GM12878 (cell line): ENCODE measurements around the gene OTOF. TPM values are rescaled to one million over a fixed set of nuclear protein-coding genes. Genes with fewer than 3 reads are reported as not detected.
A peak's percentile ranks its signal among the peaks of the same experiment; 100 is the strongest.

ENCODE experiments used
- ATAC-seq: fragments of 200-7000 bp; cut with Tn5 transposase; 3 replicates; pipeline ENCODE4 v1.9.1; 2020; ENCODE audit warnings: mild to moderate bottlenecking, moderate library complexity
- BruUV-seq: library from RNA; stranded (reverse); fragments of 400-500 nt; replicated peaks from 2 replicates; lab custom pipeline; 2021; lab: Mats Ljungman, UMichigan
- CTCF ChIA-PET: fragments of 300-600 bp; sonication (Branson Sonifier 250); formaldehyde crosslinking; extraction: SDS; loops from one replicate; lab custom pipeline; 2021; ENCODE audit warnings: inconsistent platforms; lab: Yijun Ruan, JAX
- POLR2A ChIA-PET: fragments of 350-600 bp; formaldehyde crosslinking; extraction: SDS; loops from one replicate; lab custom pipeline; 2021; ENCODE audit warnings: inconsistent platforms; lab: Charles Lee
- RAD21 ChIA-PET: fragments of 300-600 bp; sonication (Branson Sonifier 250); formaldehyde crosslinking; loops from one replicate; lab custom pipeline; 2023; ENCODE audit warnings: antibody characterized with exemption; ENCODE audit not compliant: unreplicated experiment; lab: Charles Lee
- SMC1A ChIA-PET: fragments of 300-600 bp; sonication (Branson Sonifier 250); formaldehyde crosslinking; loops from one replicate; lab custom pipeline; 2023; ENCODE audit not compliant: unreplicated experiment, uncharacterized antibody; lab: Charles Lee
- DNase-seq: peaks from one replicate; pipeline ENCODE4 v3.0.0-alpha.2; 2011; ENCODE audit warnings: low read depth, low spot score
- FAIRE-seq: peaks from 3 replicates; lab custom pipeline; 2011; peaks lifted over from hg19 to GRCh38; lab: Jason Lieb, UNC
- H2AFZ ChIP-seq: 2 replicates; pipeline ENCODE4 v1.6.0; 2011; ENCODE audit warnings: low read depth, low read length, control low read depth; ENCODE audit not compliant: control insufficient read depth
- H3K27ac ChIP-seq: 2 replicates; pipeline ENCODE4 v1.5.1; 2011; ENCODE audit warnings: control low read depth; ENCODE audit not compliant: control insufficient read depth, insufficient read depth
- H3K27me3 ChIP-seq, 2 experiments: replicated peaks in 1 of 2; 2 replicates each; pipeline versions ENCODE4 v1.6.0 to v1.6.1; 2011; ENCODE audit warnings: low read length in 1 of 2; ENCODE audit not compliant: control insufficient read depth in 2 of 2, insufficient read depth in 2 of 2
- H3K36me3 ChIP-seq, 2 experiments: 2 replicates each; pipeline ENCODE4 v1.5.1; 2011; ENCODE audit warnings: low read length in 1 of 2; ENCODE audit not compliant: control insufficient read depth in 2 of 2, insufficient read depth in 2 of 2
- H3K4me1 ChIP-seq: 2 replicates; pipeline ENCODE4 v1.6.1; 2011; ENCODE audit warnings: mild to moderate bottlenecking, low read length, moderate library complexity, mixed read lengths; ENCODE audit not compliant: control insufficient read depth, insufficient read depth
- H3K4me2 ChIP-seq: 2 replicates; pipeline ENCODE4 v1.6.0; 2011; ENCODE audit warnings: control low read depth; ENCODE audit not compliant: control insufficient read depth, insufficient read depth
- H3K4me3 ChIP-seq: fragments of 200-600 bp; sonication (generic); 2 replicates; pipeline ENCODE4 v1.5.1; 2016
- H3K79me2 ChIP-seq: 2 replicates; pipeline ENCODE4 v1.6.0; 2011; ENCODE audit warnings: low read length; ENCODE audit not compliant: control insufficient read depth, insufficient read depth
- H3K9ac ChIP-seq: 2 replicates; pipeline ENCODE4 v1.8.0; 2011; ENCODE audit warnings: low read length, control low read depth, mixed read lengths; ENCODE audit not compliant: control insufficient read depth, insufficient read depth
- H3K9me3 ChIP-seq: replicated peaks from 3 replicates; pipeline ENCODE4 v1.5.1; 2011; ENCODE audit warnings: mild to moderate bottlenecking, low read length; ENCODE audit not compliant: control insufficient read depth, insufficient read depth
- H4K20me1 ChIP-seq: 2 replicates; pipeline ENCODE4 v1.6.0; 2011; ENCODE audit not compliant: control insufficient read depth, insufficient read depth
- HDAC2 ChIP-seq: fragments of 200-600 bp; sonication (generic); IDR thresholded peaks from 2 replicates; pipeline ENCODE4 v1.6.1; 2017
- KLF5 ChIP-seq: fragments of 450-650 bp; IDR thresholded peaks from 2 replicates; pipeline ENCODE4 v1.6.1; 2014; ENCODE audit warnings: mild to moderate bottlenecking; ENCODE audit not compliant: partially characterized antibody
- NR2C2 ChIP-seq: IDR thresholded peaks from 2 replicates; pipeline ENCODE4 v1.6.1; 2011; ENCODE audit warnings: borderline replicate concordance, low read depth; ENCODE audit not compliant: control insufficient read depth, insufficient read length
- PAX5 ChIP-seq: IDR thresholded peaks from 2 replicates; pipeline ENCODE4 v1.6.1; 2011; ENCODE audit warnings: low read depth, low read length, borderline replicate concordance
- RFX5 ChIP-seq: IDR thresholded peaks from 2 replicates; pipeline ENCODE4 v1.6.1; 2011; ENCODE audit warnings: low read depth, low read length, improper control_type of control experiment
- SUPT20H ChIP-seq: IDR thresholded peaks from 2 replicates; pipeline ENCODE4 v1.6.1; 2011; ENCODE audit warnings: low read depth, mild to moderate bottlenecking, low read length, moderate library complexity, borderline replicate concordance; ENCODE audit not compliant: control insufficient read depth
- TCF3 ChIP-seq: IDR thresholded peaks from 2 replicates; pipeline ENCODE4 v1.6.1; 2012; ENCODE audit warnings: low read depth, mild to moderate bottlenecking, low read length, borderline replicate concordance; ENCODE audit not compliant: insufficient read depth
- ZBED1 ChIP-seq: IDR thresholded peaks from 2 replicates; pipeline ENCODE4 v1.6.1; 2016; ENCODE audit warnings: borderline replicate concordance
- ZNF384 ChIP-seq: IDR thresholded peaks from 2 replicates; pipeline ENCODE4 v1.6.1; 2012; ENCODE audit warnings: low read depth, mild to moderate bottlenecking, low read length, improper control_type of control experiment, borderline replicate concordance
- WGBS: methylation state at CpG from one replicate; pipeline ENCODE4 v1.1.6; 2016; ENCODE audit warnings: low lambda C conversion rate; ENCODE audit not compliant: insufficient replicate concordance, insufficient coverage; ENCODE audit errors: missing lambda C conversion rate; 5-methylcytosine and 5-hydroxymethylcytosine counted together
- in situ Hi-C: fragments of 300-500 bp; cut with MboI; formaldehyde crosslinking; loops from 9 replicates; pipeline ENCODE4 v1.14.3; 2018; ENCODE audit warnings: mixed read lengths
- intact Hi-C: fragments of 100-400 bp; cut with micrococcal nuclease; formaldehyde crosslinking; loops from one replicate; pipeline ENCODE4 v1.14.2; 2022; ENCODE audit not compliant: unreplicated experiment
- polyA plus RNA-seq, 11 experiments: library from polyadenylated mRNA; depleted of rRNA in 4 of 11; unstranded in 6 of 11; stranded (reverse) in 5 of 11; fragments of >200 nt; fragmentation: Nextera tagmentation in 4 of 11; fragmentation: Illumina TruSeq in 1 of 11; extraction: Ambion mirVana in 4 of 11; extraction: Trizol in 1 of 11; gene quantifications; 1 replicate in 1 of 11; 2 replicates in 10 of 11; pipeline versions ENCODE4 v1.2.1 to v1.2.3, GENCODE V29; 2011 to 2016; ENCODE audit warnings: inconsistent platforms in 2 of 11, missing spikeins in 2 of 11, low read depth in 1 of 11
- total RNA-seq, 4 experiments: library from RNA; depleted of rRNA in 3 of 4; stranded (reverse); fragments of >200 nt in 3 of 4; fragmentation: Illumina TruSeq in 1 of 4; extraction: Trizol in 1 of 4; gene quantifications; 2 replicates each; pipeline versions ENCODE4 v1.2.1 to v1.2.3, GENCODE V29; 2013 to 2021
- TF ChIP-seq, protein P1 (sequence below): fragments of 450-650 bp; IDR thresholded peaks from 2 replicates; pipeline ENCODE4 v1.6.1; 2017; ENCODE audit warnings: low read depth, mild to moderate bottlenecking, moderate library complexity
- TF ChIP-seq, protein P2 (sequence below): IDR thresholded peaks from 2 replicates; pipeline ENCODE4 v1.6.1; 2012; ENCODE audit warnings: low read depth, low read length, improper control_type of control experiment
- TF ChIP-seq, protein P3 (sequence below): IDR thresholded peaks from 2 replicates; pipeline ENCODE4 v1.6.1; 2012; ENCODE audit warnings: low read depth, low read length, improper control_type of control experiment

OTOF gene
- total and polyA plus RNA-seq, 10 of the 15 experiments (the other 5 are each of a cell fraction or from before 2014, with no cell fraction given) = under 0.01 to 0.31 (median 0.07) TPM; not detected in 6

DNA sequence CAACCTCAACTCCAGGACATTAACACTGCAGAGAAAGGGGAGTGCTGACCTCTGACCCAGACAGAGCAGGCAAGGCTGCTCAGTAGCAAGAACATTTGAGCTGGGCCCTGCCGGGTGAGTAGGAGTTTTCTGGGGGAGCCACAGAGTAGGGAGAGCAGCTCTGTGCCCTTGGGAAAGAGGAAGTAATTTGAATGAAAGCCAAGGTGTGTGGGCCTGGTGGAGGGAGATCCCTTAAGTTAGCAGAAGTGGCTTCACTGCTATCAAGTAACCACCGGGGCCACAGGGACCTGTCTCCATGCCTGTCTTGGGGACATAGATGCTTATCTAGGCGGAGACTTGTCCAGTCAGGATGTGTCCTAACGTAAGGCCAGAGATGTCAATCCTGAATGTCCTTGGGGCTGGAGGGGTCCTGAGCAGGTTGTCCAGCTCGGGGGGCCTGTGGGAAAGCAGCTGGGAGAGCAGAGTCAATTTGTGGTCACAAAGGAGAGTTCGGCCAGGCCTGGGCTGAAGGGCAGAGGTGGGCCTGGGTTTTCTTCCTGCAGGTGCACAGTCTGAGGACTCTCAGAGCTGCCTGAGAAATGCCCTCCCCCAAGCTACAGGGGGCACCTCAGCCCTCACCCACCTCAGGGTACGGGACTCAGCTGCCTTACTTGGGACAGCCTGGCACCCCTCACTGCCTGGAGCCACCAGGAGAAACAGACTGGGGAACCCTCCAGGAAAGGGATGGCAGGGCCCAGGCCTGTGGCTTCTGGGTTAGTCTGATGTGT, 15.0 kb upstream of the OTOF start:
- H3K4me1 ChIP-seq = peaks cover 15% of the 10 kb centered on the region
- in situ Hi-C loops = no loop called here
- no TSS peak for BruUV-seq
- peak overlapping the region; percentile 20 for H3K27ac ChIP-seq
- H3K9me3 ChIP-seq = no peaks in the 10 kb centered on the region
- no peak overlapping the region for H3K9ac ChIP-seq
- TF ChIP-seq ZNF384 = no peak
- no peak for TF ChIP-seq TCF3
- TF ChIP-seq, protein P1, sequence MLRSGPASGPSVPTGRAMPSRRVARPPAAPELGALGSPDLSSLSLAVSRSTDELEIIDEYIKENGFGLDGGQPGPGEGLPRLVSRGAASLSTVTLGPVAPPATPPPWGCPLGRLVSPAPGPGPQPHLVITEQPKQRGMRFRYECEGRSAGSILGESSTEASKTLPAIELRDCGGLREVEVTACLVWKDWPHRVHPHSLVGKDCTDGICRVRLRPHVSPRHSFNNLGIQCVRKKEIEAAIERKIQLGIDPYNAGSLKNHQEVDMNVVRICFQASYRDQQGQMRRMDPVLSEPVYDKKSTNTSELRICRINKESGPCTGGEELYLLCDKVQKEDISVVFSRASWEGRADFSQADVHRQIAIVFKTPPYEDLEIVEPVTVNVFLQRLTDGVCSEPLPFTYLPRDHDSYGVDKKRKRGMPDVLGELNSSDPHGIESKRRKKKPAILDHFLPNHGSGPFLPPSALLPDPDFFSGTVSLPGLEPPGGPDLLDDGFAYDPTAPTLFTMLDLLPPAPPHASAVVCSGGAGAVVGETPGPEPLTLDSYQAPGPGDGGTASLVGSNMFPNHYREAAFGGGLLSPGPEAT = no peak
- no peak for TF ChIP-seq SUPT20H
- TF ChIP-seq KLF5 = no peak
- no peak for TF ChIP-seq HDAC2
- no peak for TF ChIP-seq NR2C2
- TF ChIP-seq, protein P2, sequence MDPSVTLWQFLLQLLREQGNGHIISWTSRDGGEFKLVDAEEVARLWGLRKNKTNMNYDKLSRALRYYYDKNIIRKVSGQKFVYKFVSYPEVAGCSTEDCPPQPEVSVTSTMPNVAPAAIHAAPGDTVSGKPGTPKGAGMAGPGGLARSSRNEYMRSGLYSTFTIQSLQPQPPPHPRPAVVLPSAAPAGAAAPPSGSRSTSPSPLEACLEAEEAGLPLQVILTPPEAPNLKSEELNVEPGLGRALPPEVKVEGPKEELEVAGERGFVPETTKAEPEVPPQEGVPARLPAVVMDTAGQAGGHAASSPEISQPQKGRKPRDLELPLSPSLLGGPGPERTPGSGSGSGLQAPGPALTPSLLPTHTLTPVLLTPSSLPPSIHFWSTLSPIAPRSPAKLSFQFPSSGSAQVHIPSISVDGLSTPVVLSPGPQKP = no peak
- no peak for TF ChIP-seq PAX5
- TF ChIP-seq ZBED1 = no peak
- TF ChIP-seq, protein P3, sequence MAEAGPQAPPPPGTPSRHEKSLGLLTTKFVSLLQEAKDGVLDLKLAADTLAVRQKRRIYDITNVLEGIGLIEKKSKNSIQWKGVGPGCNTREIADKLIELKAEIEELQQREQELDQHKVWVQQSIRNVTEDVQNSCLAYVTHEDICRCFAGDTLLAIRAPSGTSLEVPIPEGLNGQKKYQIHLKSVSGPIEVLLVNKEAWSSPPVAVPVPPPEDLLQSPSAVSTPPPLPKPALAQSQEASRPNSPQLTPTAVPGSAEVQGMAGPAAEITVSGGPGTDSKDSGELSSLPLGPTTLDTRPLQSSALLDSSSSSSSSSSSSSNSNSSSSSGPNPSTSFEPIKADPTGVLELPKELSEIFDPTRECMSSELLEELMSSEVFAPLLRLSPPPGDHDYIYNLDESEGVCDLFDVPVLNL = no peak
- TF ChIP-seq RFX5 = no peak
- no peak overlapping the region for H2AFZ ChIP-seq
- ChIA-PET CTCF (interaction anchor here (0.6 to 2.0 kb wide), 2 partner anchors 9 to 12 kb away, joined by 3 to 10 read pairs; no protein-coding TSS in a partner anchor), SMC1A (no interaction called here), RAD21 (no interaction called here), POLR2A (no interaction called here)
- ATAC-seq (peak; percentile 24; the same call in 1 of the 3 replicates), DNase-seq (no peak), FAIRE-seq (peak; percentile 18)
- H3K4me3 ChIP-seq = no peak overlapping the region
- no peaks in the 10 kb centered on the region for H4K20me1 ChIP-seq
- H3K4me2 ChIP-seq = no peak overlapping the region
- H3K79me2 ChIP-seq = no peaks in the 10 kb centered on the region
- intact Hi-C loops = no loop called here
- no peaks in the 10 kb centered on the region for H3K36me3 ChIP-seq
- 66% methylated on average over 7 of the region's 7 CpGs for WGBS
- H3K27me3 ChIP-seq = no peaks in the 10 kb centered on the region; a peak in 1 of 4 replicates
